Measurements from ENCODE around the gene KAT14.
"Not testable (repeated sequence)": the region's sequence is repeated elsewhere in the genome, so short reads cannot be mapped to it uniquely, and the experiment has no call there.

The KAT14 gene

GRCh38 chr20:18224968-18225568 lies 87.4 kb downstream of the KAT14 start:
- DNase-seq: no peak

GRCh38 chr20:18225632-18226031 lies 88.0 kb downstream of the KAT14 start:
- DNase-seq: no peak

- DNase-seq: not testable (repeated sequence)
Measured at GRCh38 chr20:18226741-18227140, 89.1 kb downstream of the KAT14 start.

- DNase-seq: no peak
Measured at GRCh38 chr20:18233408-18233943, 95.8 kb downstream of the KAT14 start.

Data from CD4-positive, alpha-beta T cell treated with Interleukin-10 for 1 hour (primary cell).